HepG2 (cell line): ENCODE data around the gene GTF2A2. TPM values are rescaled to one million over a fixed set of nuclear protein-coding genes. Genes with fewer than 3 reads are reported as not detected.

Experiments used
- ATAC-seq: fragments of 200-7000 bp; cut with Tn5 transposase; 3 replicates; pipeline ENCODE4 v1.9.1; 2020; ENCODE audit warnings: mild to moderate bottlenecking, moderate library complexity
- BruUV-seq: library from RNA; stranded (reverse); fragments of 400-500 nt; replicated peaks from 2 replicates; lab custom pipeline; 2021; lab: Mats Ljungman, UMichigan
- CTCF ChIA-PET: fragments of 300-600 bp; formaldehyde crosslinking; extraction: SDS; loops from one replicate; lab custom pipeline; 2021; ENCODE audit warnings: low total read pairs, inconsistent platforms, low intra/inter-chr PET ratio; lab: Yijun Ruan, JAX
- POLR2A ChIA-PET: fragments of 350-600 bp; sonication (Branson Sonifier 250); formaldehyde crosslinking; loops from one replicate; lab custom pipeline; 2020; ENCODE audit warnings: antibody characterized with exemption, inconsistent platforms; lab: Yijun Ruan, JAX
- DNase-seq: peaks from one replicate; pipeline ENCODE4 v3.0.0-alpha.2; 2015; ENCODE audit warnings: low spot score
- FAIRE-seq: peaks from 3 replicates; lab custom pipeline; 2011; peaks lifted over from hg19 to GRCh38; lab: Jason Lieb, UNC
- H2AFZ ChIP-seq: one replicate; pipeline ENCODE4 v1.6.1; 2011; ENCODE audit warnings: low read length, inconsistent platforms
- H3K27ac ChIP-seq: fragments of 300-600 bp; 3 replicates; pipeline ENCODE4 v1.8.0; 2011; ENCODE audit warnings: mixed run types, mild to moderate bottlenecking, mixed read lengths, low read length, inconsistent platforms; ENCODE audit not compliant: insufficient read depth; ENCODE audit errors: extremely low read length
- H3K27me3 ChIP-seq, 2 experiments: fragments of 200-600 bp in 1 of 2; 2 replicates in 1 of 2; 3 replicates in 1 of 2; pipeline versions ENCODE4 v1.6.0 to v1.8.0; 2011; ENCODE audit warnings: low read length in 2 of 2, mild to moderate bottlenecking in 2 of 2, moderate library complexity in 2 of 2, inconsistent platforms in 1 of 2; ENCODE audit not compliant: insufficient read depth in 2 of 2, control insufficient read depth in 1 of 2
- H3K36me3 ChIP-seq, 2 experiments: fragments of 200-600 bp in 1 of 2; replicated peaks in 1 of 2; 2 replicates in 1 of 2; 3 replicates in 1 of 2; pipeline versions ENCODE4 v1.5.1 to v1.8.0; 2011; ENCODE audit warnings: low read length in 2 of 2, inconsistent platforms in 1 of 2; ENCODE audit not compliant: insufficient read depth in 2 of 2, control insufficient read depth in 1 of 2
- H3K4me1 ChIP-seq: 2 replicates; pipeline ENCODE4 v1.5.1; 2012; ENCODE audit warnings: low read length, inconsistent platforms; ENCODE audit not compliant: insufficient read depth
- H3K4me2 ChIP-seq: 2 replicates; pipeline ENCODE4 v1.6.0; 2011; ENCODE audit warnings: low read depth, low read length, inconsistent platforms
- H3K4me3 ChIP-seq, 3 experiments: fragments of 200-600 bp in 1 of 3; sonication (generic), shearing (Covaris generic) in 1 of 3; replicated peaks in 1 of 3; 2 replicates each; pipeline ENCODE4 v1.5.1; 2011 to 2016; ENCODE audit warnings: low read length in 3 of 3, inconsistent platforms in 2 of 3, low read depth in 2 of 3, mild to moderate bottlenecking in 2 of 3, control low read depth in 1 of 3, mixed read lengths in 1 of 3; ENCODE audit not compliant: insufficient read depth in 1 of 3
- H3K79me2 ChIP-seq: one replicate; pipeline ENCODE4 v1.6.1; 2011; ENCODE audit warnings: low read length, inconsistent platforms; ENCODE audit not compliant: insufficient read depth
- H3K9ac ChIP-seq: 2 replicates; pipeline ENCODE4 v1.6.0; 2011; ENCODE audit warnings: mild to moderate bottlenecking, low read depth, low read length, inconsistent platforms; ENCODE audit not compliant: insufficient read depth
- H3K9me3 ChIP-seq: 2 replicates; pipeline ENCODE4 v1.5.1; 2012; ENCODE audit warnings: mild to moderate bottlenecking, low read length
- H4K20me1 ChIP-seq: 2 replicates; pipeline ENCODE4 v1.6.0; 2011; ENCODE audit warnings: inconsistent platforms, mild to moderate bottlenecking, low read length, moderate library complexity; ENCODE audit not compliant: insufficient read depth
- BRCA1 ChIP-seq: sonication (generic); formaldehyde crosslinking; IDR thresholded peaks from 2 replicates; pipeline ENCODE4 v1.4.0; 2020; ENCODE audit warnings: missing genetic modification reagents
- ELF4 ChIP-seq: sonication (generic); formaldehyde crosslinking; IDR thresholded peaks from 2 replicates; pipeline ENCODE4 v1.5.0; 2020; ENCODE audit warnings: missing genetic modification reagents, mild to moderate bottlenecking, moderate library complexity, borderline replicate concordance
- GZF1 ChIP-seq: sonication (generic); formaldehyde crosslinking; IDR thresholded peaks from 2 replicates; pipeline ENCODE4 v1.5.1; 2020; ENCODE audit warnings: mild to moderate bottlenecking, missing genetic modification reagents
- HDAC6 ChIP-seq: fragments of 200-600 bp; sonication (generic); IDR thresholded peaks from 2 replicates; pipeline ENCODE4 v1.7.0; 2017; ENCODE audit warnings: mild to moderate bottlenecking, antibody characterized with exemption, low read length, low read depth
- IRF2 ChIP-seq: IDR thresholded peaks from 2 replicates; pipeline ENCODE4 v1.6.1; 2018; ENCODE audit warnings: missing genetic modification reagents, missing compliant biosample characterization
- KLF16 ChIP-seq, 2 experiments: sonication (generic) in 1 of 2; formaldehyde crosslinking in 1 of 2; IDR thresholded peaks; 2 replicates each; pipeline versions ENCODE4 v1.6.1 to v1.8.0; 2016 to 2023; ENCODE audit warnings: missing genetic modification reagents in 2 of 2, missing compliant biosample characterization in 1 of 2
- NBN ChIP-seq: fragments of 450-650 bp; conservative IDR thresholded peaks from 2 replicates; pipeline ENCODE4 v1.6.1; 2017
- SMC3 ChIP-seq: IDR thresholded peaks from 2 replicates; pipeline ENCODE4 v1.6.1; 2011; ENCODE audit warnings: low read length, improper control_type of control experiment
- SOX13 ChIP-seq, 3 experiments: fragments of 450-650 bp in 1 of 3; sonication (generic) in 1 of 3; formaldehyde crosslinking in 1 of 3; IDR thresholded peaks in 2 of 3; conservative IDR thresholded peaks in 1 of 3; 2 replicates each; pipeline versions ENCODE4 v1.5.0 to v1.6.1; 2016 to 2020; ENCODE audit warnings: antibody characterized with exemption in 1 of 3, mild to moderate bottlenecking in 1 of 3, missing compliant biosample characterization in 1 of 3, missing genetic modification reagents in 1 of 3, moderate library complexity in 1 of 3
- WGBS: methylation state at CpG from one replicate; pipeline ENCODE4 v1.1.6; 2017; ENCODE audit warnings: low lambda C conversion rate; 5-methylcytosine and 5-hydroxymethylcytosine counted together
- in situ Hi-C: cut with HindIII; loops from 2 replicates; pipeline ENCODE4 v1.10.0; 2017; ENCODE audit warnings: low pct_unique_long_range_greater_than_20kb; ENCODE audit not compliant: extremely low pct_ligation_motif_present
- intact Hi-C: fragments of 100-400 bp; cut with micrococcal nuclease; formaldehyde crosslinking; loops from one replicate; pipeline ENCODE4 v1.10.0; 2022; ENCODE audit not compliant: unreplicated experiment
- polyA plus RNA-seq, 8 experiments: library from polyadenylated mRNA; depleted of rRNA in 3 of 8; stranded (reverse) in 7 of 8; unstranded in 1 of 8; fragments of >200 nt; fragmentation: Illumina TruSeq in 4 of 8; extraction: Trizol in 4 of 8; gene quantifications; 2 replicates each; pipeline versions ENCODE4 v1.2.1 to v1.2.3, GENCODE V29; 2011 to 2016; ENCODE audit warnings: low read depth in 4 of 8, missing spikeins in 1 of 8, mixed read lengths in 1 of 8; ENCODE audit not compliant: insufficient read depth in 1 of 8
- total RNA-seq, 5 experiments: library from RNA; depleted of rRNA; stranded (reverse); fragments of >200 nt; fragmentation: Illumina TruSeq; extraction: Trizol; gene quantifications; 2 replicates each; pipeline ENCODE4 v1.2.3, GENCODE V29; 2016; ENCODE audit warnings: low read depth in 1 of 5
- TF ChIP-seq, protein P1 (sequence below): sonication (generic); formaldehyde crosslinking; IDR thresholded peaks from 2 replicates; pipeline ENCODE4 v1.5.1; 2020; ENCODE audit warnings: mild to moderate bottlenecking, missing genetic modification reagents, borderline replicate concordance
- TF ChIP-seq, protein P2 (sequence below): sonication (generic); formaldehyde crosslinking; IDR thresholded peaks from 2 replicates; pipeline ENCODE4 v1.5.1; 2020; ENCODE audit warnings: mild to moderate bottlenecking, missing genetic modification reagents, moderate library complexity

GTF2A2 gene
- total and polyA plus RNA-seq, 2 of the 13 experiments (the other 11 are each of a cell fraction or from before 2014, with no cell fraction given) = 24.4 to 106 TPM

DNA sequence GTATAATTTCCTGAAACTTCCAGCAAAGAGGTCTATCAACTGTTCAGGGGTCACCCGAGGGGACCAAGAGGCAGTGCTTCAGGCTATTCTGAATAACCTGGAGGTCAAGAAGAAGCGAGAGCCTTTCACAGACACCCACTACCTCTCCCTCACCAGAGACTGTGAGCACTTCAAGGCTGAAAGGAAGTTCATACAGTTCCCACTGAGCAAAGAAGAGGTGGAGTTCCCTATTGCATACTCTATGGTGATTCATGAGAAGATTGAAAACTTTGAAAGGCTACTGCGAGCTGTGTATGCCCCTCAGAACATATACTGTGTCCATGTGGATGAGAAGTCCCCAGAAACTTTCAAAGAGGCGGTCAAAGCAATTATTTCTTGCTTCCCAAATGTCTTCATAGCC lies 38.9 kb downstream of the GTF2A2 start:
- Histone ChIP-seq H3K4me3 (no peak overlapping the region), H4K20me1 (no peaks in the 10 kb centered on the region), H2AFZ (no peak overlapping the region), H3K9ac (no peak overlapping the region), H3K4me2 (no peak overlapping the region), H3K9me3 (no peaks in the 10 kb centered on the region), H3K27me3 (no peaks in the 10 kb centered on the region), H3K79me2 (peaks cover 5% of the 10 kb centered on the region), H3K36me3 (peaks cover 5 to 18% of the 10 kb centered on the region in 2 experiments; a peak in 3 of 5 replicates), H3K4me1 (peaks cover 34% of the 10 kb centered on the region), H3K27ac (no peak overlapping the region)
- no peak for TF ChIP-seq ELF4 (CRISPR knock-in tag)
- TF ChIP-seq, protein P1, sequence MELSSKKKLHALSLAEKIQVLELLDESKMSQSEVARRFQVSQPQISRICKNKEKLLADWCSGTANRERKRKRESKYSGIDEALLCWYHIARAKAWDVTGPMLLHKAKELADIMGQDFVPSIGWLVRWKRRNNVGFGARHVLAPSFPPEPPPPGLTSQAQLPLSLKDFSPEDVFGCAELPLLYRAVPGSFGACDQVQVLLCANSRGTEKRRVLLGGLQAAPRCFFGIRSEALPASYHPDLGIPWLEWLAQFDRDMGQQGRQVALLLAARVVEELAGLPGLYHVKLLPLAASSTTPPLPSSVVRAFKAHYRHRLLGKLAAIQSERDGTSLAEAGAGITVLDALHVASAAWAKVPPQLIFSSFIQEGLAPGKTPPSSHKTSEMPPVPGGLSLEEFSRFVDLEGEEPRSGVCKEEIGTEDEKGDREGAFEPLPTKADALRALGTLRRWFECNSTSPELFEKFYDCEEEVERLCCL (CRISPR knock-in tag) = no peak
- WGBS = 98% methylated on average over 4 of the region's 4 CpGs
- no TSS peak for BruUV-seq
- intact Hi-C loops (no loop called here), in situ Hi-C loops (loop anchor here (5.0 kb wide), 1 partner anchor 76 kb away; no protein-coding TSS in a partner anchor)
- no peak for FAIRE-seq
- DNase-seq = no peak
- ATAC-seq = no peak
- CTCF ChIA-PET = no interaction called here
- POLR2A ChIA-PET = no interaction called here

GRCh38 chr15:59616379-59616778 lies 40.9 kb downstream of the GTF2A2 start:
- H3K4me3 ChIP-seq = no peak overlapping the region
- BruUV-seq = no TSS peak
- peaks cover 54% of the 10 kb centered on the region for H3K4me1 ChIP-seq
- H2AFZ ChIP-seq = no peak overlapping the region
- H3K27ac ChIP-seq = no peak overlapping the region
- no peaks in the 10 kb centered on the region for H3K27me3 ChIP-seq
- POLR2A ChIA-PET = no interaction called here
- H3K4me2 ChIP-seq = peak overlapping the region; percentile 28
- ATAC-seq (no peak), FAIRE-seq (peak; percentile 12), DNase-seq (peak; percentile 38)
- intact Hi-C loops (no loop called here), in situ Hi-C loops (loop anchor here (5.0 kb wide), 1 partner anchor 74 kb away; no protein-coding TSS in a partner anchor)
- H3K79me2 ChIP-seq = peaks cover 5% of the 10 kb centered on the region
- H4K20me1 ChIP-seq = no peaks in the 10 kb centered on the region
- no peak overlapping the region for H3K9ac ChIP-seq
- H3K9me3 ChIP-seq = no peaks in the 10 kb centered on the region
- 31% methylated on average over 3 of the region's 3 CpGs for WGBS
- CTCF ChIA-PET = no interaction called here
- peaks cover 5 to 18% of the 10 kb centered on the region in 2 experiments; a peak in 3 of 5 replicates for H3K36me3 ChIP-seq
- TF ChIP-seq GZF1 (CRISPR knock-in tag) = no peak
- no peak for TF ChIP-seq NBN
- no peak for TF ChIP-seq KLF16 (CRISPR knock-in tag; IDR thresholded peaks at IDR 0.05)
- TF ChIP-seq, protein P2, sequence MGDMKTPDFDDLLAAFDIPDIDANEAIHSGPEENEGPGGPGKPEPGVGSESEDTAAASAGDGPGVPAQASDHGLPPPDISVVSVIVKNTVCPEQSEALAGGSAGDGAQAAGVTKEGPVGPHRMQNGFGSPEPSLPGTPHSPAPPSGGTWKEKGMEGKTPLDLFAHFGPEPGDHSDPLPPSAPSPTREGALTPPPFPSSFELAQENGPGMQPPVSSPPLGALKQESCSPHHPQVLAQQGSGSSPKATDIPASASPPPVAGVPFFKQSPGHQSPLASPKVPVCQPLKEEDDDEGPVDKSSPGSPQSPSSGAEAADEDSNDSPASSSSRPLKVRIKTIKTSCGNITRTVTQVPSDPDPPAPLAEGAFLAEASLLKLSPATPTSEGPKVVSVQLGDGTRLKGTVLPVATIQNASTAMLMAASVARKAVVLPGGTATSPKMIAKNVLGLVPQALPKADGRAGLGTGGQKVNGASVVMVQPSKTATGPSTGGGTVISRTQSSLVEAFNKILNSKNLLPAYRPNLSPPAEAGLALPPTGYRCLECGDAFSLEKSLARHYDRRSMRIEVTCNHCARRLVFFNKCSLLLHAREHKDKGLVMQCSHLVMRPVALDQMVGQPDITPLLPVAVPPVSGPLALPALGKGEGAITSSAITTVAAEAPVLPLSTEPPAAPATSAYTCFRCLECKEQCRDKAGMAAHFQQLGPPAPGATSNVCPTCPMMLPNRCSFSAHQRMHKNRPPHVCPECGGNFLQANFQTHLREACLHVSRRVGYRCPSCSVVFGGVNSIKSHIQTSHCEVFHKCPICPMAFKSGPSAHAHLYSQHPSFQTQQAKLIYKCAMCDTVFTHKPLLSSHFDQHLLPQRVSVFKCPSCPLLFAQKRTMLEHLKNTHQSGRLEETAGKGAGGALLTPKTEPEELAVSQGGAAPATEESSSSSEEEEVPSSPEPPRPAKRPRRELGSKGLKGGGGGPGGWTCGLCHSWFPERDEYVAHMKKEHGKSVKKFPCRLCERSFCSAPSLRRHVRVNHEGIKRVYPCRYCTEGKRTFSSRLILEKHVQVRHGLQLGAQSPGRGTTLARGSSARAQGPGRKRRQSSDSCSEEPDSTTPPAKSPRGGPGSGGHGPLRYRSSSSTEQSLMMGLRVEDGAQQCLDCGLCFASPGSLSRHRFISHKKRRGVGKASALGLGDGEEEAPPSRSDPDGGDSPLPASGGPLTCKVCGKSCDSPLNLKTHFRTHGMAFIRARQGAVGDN = no peak
- no peak for TF ChIP-seq SOX13 (IDR thresholded peaks at IDR 0.05)
- TF ChIP-seq SOX13 (CRISPR knock-in tag; conservative IDR thresholded peaks at IDR 0.05 in 1 of 2, IDR thresholded peaks at IDR 0.05 in 1 of 2) = peak in 1 of 2 experiments; percentile 9; a peak in 1 of 4 replicates
- TF ChIP-seq HDAC6 = no peak
- TF ChIP-seq SMC3 = peak; percentile 13; the same call in 1 of the 2 replicates
- no peak for TF ChIP-seq BRCA1 (CRISPR knock-in tag)
- no peak for TF ChIP-seq IRF2 (CRISPR knock-in tag)
